Amniotic epithelial cell (primary cell): Measurements from ENCODE around the gene PLD4.
"Not testable (repeated sequence)": the region's sequence is repeated elsewhere in the genome, so short reads cannot be mapped to it uniquely, and the experiment has no call there.

Experiments used
- DNase-seq: peaks from one replicate; pipeline ENCODE4 v3.0.0-alpha.2; 2010; ENCODE audit warnings: low read depth

PLD4 gene

DNA sequence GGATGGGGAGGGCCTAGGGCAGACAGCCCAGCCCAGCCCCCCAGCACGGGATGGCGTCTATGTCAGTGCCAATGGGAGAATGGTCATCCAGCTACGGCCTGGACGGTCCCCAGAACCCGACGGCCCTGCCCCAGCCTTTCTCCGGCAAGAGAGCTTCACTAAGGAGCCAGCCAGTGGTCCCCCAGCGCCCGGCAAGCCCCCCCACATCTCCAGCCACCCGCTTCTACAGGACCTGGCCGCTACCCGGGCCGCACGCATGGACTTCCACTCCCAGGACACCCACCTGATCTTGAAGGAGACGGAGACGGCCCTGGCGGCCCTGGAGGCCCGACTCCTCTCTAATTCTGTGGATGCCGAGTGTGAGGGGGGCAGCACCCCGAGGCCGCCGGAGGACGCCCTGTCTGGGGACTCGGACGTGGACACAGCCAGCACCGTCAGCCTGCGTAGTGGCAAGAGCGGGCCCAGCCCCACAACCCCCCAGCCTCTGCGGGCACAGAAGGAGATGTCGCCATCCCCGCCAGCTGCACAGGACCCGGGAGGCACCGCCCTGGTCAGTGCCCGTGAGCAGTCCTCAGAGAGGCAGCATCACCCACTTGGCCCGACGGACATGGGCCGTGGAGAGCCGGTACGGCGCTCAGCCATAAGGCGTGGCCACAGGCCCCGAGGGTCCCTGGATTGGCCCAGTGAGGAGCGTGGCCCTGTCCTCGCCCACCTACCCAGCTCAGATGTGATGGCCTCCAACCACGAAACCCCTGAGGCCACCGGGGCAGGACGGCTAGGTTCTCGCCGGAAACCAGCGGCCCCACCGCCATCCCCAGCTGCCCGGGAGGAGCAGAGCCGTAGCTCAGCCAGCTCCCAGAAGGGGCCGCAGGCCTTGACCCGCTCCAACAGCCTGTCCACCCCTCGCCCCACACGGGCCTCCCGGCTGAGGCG, 37.7 kb upstream of the PLD4 start:
- DNase-seq = no peak

DNA sequence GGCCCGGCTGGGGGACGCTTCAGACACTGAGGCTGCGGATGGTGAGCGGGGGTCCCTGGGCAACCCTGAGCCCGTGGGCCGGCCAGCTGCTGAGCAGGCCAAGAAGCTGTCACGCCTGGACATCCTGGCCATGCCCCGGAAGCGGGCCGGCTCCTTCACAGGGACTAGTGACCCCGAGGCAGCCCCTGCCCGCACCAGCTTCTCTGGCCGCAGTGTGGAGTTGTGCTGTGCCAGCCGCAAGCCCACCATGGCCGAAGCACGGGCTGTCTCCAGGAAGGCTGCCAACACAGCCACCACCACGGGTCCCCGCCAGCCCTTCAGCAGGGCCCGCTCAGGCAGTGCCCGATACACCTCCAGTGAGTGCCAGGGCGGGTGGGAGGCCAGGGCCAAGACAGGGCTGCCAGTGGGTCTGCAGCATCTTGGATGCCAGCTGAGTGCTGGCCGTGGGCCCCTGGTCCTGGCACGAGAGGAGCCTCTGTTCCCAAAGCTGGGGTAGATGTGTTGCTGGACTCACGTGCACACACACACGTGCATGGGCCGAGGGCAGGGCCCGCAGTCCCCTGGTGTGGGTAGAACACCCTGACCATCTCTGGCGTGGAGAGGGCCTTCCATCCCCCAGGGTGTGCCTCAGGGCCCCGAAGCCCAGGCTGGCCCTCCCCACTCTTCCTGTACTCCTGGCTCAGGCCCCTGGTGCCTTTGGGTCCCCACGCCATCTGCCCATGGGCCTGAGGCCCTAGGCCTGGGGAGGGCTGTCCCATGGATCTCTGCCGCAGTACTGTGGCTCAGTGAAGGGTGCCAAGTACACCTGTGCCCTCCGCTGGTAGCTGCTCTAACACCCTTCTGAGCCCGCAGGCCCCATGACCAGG, 36.8 kb upstream of the PLD4 start:
- DNase-seq = no peak

DNA sequence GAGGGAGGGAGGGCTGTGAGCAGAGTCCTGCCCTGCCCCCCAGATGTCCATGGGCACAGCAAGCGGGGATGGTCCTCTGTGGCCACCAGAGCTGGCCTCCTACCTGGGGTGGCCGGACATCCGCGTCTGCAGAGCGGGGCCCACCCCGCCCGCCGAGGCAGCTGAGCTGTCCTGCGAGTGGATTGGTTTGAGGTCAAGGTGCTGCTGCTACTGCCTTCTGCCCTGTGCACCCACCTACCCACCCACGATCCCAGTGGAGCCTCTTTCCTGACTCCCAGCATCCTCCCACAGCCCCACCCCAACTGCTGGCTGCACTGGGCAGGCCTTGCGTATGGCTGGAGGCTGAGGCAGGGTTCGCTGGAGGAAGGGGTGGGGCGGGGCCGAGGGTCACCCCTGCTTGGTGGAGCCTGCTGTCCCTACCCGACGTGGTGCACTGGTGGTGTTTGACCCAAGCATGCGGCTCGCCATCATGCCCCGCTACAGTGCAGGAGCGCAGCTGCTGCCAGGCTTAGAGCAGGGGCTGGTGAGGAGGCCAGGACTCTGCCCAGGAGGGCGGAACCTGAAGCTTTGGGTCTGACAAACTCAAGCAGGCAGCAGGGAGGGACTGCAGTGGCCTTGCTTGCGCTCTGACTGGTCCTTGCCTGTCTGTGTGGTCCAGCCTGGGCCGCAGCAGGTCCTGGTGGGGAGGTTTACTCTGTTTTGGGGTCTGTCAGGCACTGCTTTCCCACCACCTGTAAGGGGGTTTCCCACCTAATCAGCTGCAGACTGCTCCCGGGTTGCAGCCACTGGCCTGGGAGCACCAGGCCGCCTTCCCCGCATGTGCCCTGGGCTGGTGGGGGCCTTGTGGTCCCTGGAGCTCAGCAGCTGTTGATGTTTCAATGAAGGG, 35.9 kb upstream of the PLD4 start:
- DNase-seq = no peak

DNA sequence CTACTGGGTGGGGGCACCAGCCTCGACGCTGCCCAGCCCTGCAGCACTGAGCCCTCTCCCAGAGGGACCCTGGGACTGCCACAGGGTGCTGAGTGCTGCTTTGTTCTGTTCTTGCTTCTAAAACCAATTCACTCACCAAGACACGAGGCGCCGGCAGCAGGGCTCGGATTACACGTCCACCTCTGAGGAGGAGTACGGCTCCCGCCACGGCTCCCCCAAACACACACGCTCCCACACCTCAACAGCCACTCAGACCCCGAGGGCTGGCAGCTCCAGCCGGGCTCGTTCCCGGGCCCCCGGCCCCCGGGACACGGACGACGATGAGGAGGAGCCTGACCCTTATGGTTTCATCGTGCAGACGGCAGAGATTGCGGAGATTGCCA, 35.3 kb upstream of the PLD4 start:
- DNase-seq = no peak

DNA sequence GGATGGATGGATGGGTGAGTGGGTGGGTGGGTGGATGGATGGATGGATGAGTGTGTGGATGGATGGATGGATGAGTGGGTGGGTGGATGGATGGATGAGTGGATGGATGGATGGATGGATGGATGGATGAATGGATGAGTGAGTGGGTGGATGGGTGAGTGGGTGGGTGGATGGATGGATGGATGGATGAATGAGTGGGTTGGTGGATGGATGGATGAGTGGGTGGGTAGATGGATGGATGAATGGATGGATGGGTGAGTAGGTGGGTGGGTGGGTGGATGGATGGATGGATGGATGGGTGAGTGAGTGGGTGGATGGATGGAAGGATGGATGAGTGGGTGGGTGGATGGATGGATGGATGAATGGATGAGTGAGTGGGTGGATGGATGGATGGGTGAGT, 34.4 kb upstream of the PLD4 start:
- DNase-seq = not testable (repeated sequence)

DNA sequence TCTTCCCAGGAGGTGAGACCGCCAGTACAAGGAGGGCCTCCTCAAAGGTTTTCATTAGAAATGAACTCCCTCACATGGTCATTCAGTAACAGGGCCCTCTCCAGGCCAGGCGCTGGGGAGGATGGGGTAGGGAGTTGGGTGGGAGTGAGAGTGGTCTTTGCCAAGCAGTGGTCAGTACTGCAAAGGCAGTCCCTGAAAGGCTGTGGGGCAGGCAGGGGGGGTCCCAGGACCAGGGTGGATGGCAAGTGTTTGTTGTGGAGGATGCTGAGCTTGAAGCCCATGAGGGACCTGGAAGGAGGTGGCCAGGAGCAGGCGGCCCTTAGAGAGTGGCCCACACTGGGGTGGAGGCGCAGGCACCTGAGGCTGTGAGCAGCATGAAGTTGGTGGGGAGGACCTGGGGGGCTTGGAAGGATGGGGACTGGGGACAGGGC, 33.5 kb upstream of the PLD4 start:
- DNase-seq = no peak

DNA sequence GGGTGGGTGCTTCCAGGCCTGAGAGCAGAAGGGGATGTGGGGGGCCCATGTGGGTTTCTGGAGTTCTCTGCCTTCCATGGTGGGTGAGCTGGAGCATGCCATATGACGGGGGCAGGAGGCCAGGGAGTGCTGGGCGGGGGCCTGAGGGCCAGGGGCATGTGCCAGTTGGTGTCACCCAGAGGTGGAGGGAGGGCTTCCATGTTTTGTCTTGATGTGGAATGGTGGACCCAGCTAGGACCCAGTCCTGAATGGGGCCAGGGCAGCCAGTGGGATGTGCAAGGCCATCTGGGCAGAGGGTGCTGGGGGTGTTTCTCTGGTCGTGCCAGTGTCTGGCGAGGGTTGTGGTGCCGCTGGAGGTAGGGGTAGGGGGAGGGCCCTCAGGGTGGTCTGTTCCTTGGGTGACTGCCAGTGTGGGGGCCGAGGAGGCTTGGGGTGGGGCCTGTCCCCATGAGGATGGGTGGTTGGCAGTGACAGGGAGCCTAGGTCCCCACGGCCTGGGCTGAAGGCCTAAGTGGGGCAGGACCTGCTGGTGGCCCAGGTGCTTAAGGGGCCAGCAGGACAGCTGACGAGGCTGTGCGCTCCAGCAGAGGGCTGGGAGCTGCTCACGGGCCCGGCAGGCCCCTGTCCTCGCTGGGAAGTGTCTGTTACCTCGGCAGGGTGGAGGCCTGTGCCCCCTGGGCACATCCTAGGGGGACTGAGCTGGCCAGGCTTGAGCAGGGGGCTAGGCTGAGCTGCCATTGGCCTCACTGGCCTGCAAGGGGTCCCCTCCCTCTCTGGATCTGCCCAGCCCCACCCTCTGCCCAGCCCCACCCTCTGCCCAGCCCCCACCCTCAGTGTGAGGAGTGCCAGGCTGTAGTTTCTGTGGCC, 32.8 kb upstream of the PLD4 start:
- DNase-seq = no peak

DNA sequence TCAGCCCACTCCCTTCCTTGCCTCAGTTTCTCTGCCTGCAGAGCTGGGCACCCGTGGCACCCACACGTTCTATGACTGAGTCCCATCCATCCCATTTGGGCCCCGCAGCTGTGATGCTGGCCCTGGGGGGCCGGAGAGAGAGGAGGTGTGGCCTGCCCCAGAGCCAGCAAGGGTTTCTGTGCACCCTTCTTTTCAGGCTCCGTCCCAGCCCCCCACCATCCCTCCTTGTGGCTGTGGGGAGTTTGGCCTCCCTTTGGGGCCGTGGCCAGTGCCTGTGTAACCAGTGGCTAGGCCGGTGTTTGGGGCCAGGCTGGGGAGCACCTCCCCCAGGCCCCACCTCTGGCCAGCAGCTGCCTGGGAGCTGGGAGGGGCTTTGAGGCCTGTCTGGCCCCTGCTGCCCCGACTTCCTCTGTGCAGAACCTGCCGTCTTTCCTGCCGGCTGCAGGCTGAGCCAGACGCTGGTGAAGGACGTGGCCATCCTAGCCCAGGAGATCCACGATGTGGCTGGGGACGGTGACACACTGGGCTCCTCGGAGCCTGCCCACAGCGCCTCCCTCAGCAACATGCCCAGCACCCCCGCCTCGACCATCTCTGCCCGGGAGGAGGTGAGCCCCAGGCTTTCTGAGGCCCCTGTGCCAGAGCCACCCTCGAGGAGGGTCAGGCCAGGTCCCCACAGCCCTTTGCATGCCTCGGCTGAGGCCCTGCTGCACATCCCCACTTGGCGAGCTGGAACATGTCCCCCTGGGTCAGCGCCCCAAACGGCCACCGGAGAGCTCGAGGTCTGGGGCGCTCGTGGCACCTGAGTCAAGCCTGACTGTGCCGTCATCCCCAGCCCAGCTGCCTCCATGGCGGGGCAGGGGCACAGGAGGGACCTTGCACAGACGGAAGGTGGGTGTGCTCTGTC, 31.9 kb upstream of the PLD4 start:
- DNase-seq = no peak

DNA sequence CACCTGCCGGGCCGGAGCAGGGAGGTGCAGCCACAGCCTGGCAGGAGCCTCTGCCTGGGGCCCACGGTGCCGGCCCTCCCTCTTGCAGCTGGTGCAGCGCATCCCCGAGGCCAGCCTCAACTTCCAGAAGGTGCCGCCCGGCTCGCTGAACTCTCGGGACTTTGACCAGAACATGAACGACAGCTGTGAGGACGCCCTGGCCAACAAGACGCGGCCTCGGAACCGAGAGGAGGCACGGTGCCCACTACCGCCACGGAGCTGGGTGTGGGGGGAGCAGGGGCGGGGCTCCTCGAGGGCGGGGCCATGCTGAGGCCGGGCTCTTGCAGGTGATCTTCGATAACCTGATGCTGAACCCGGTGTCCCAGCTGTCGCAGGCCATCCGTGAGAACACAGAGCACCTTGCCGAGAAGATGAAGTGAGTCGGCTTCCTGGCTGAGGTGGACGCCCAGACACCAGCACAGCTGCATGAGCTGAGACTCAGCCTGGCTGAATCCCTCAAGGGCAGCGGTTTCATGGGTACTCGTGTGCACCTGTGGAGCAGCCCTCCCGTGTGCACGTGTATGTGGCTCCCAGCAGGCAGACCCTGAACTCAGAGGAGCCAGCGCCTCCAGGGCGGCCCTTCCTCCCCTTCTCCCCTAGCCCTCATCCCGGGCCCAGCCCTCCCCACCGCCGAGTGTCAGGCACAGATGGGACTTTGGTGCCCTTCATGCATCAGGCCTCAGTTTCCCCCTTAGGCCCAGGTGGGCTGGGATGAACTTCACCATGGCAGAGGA, 31.1 kb upstream of the PLD4 start:
- DNase-seq = no peak

DNA sequence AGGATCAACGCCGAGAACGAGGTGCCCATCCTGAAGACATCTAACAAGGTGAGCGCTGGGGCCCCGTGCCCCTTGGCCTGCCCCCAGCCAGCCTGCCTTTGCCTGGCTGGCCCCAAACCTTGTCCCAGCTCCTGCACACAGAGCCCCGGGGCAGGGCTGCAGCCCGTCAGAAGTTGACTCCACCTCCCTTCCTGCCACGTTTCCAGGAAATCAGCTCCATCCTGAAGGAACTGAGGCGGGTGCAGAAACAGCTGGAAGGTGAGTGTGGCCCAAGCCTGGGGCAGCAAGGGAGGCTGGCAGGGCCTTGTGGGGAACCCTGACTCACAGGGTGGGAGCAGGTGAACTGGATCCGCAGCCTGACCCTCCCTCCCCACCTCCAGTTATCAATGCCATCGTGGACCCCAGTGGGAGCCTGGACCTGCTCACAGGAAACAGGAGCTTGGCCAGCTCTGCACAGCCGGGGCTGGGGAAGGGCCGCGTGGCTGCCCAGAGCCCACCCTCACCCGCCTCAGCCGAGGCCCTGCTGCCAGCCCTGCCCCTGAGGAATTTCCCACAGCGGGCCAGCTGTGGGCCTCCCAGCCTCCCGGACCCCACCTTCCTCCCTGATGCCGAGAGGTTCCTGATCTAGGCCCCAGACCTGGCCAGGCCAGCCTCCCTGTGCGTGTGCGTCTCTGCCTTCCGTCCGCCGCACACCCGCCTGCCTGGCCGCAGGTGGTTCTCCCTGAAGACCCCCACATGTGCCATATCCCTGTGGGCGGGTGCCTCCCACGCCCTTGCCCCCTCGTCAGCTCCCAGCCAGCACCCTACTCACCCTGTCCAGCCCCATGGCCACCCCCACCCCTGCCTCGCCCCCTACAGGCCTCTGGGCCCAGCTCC, 30.1 kb upstream of the PLD4 start:
- no peak for DNase-seq

DNA sequence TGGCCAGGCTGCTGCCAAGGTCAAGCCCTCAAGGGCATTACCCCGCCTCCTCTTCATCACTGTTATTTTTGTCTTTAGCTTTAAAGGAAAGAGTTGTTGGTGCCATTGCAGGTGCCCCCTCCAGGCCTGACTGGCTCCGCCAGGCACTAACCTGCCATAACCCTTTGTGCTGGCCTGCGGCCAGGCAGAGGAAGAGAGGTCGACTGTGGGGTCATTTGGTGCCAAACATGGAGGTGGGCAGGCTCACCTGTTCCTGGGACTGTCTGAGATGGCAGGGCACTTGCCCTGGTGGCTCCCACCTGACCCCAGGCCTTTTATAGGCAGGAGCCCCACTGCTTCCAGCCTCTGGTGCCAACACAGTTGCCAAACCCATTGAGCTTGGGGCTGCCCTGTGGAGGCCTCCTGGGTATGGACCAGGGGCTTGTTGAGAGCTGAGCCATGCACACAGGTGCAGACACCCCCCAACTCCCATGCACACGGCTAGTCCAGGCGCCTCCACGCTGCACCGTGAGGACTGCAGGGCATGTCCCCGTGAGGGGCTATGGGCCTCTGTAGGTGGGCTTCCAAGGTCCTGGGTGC, 29.4 kb upstream of the PLD4 start:
- DNase-seq = no peak

DNA sequence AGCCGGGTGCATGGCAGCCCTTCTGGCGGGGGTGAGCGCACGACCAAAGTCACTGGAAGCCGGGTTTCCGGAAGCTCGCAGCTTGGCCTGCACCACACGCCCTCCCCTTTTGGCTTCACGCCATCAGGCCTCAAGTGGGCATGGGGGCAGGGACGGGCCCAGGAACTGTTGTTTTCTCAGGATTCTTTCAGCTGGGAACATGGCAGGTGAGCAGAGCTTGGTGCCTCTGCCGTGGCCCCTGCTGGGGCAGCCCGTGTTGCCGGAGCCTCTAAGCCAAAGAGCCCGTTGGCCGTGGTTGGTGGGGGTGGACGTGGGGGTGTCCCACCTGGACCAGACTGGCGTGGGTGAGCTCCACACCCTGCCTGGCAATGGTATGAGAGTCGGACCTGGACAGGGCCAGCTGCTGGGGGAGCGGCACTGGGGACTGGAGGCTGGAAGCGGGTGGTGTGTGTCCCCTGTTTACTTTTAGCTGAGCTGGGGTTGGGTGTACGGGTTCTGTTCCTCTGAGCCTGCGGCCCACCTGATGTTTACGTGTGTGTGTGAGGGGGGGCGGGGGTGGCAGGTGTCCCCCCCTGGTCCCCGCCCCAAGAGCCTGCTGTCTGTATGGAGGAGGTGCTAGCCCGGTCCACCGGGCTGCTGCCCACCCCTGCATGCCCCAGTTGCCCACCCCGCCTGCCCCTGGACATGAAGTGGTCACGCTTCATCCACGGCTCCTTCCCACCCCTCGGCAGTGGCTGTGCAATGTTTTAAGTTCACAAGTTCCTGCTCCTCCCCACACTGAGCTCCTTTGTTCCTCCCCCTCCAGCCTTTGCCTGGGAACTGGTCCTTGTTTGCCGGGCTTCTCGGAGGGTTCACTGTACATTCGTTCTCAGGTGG, 28.7 kb upstream of the PLD4 start:
- no peak for DNase-seq

DNA sequence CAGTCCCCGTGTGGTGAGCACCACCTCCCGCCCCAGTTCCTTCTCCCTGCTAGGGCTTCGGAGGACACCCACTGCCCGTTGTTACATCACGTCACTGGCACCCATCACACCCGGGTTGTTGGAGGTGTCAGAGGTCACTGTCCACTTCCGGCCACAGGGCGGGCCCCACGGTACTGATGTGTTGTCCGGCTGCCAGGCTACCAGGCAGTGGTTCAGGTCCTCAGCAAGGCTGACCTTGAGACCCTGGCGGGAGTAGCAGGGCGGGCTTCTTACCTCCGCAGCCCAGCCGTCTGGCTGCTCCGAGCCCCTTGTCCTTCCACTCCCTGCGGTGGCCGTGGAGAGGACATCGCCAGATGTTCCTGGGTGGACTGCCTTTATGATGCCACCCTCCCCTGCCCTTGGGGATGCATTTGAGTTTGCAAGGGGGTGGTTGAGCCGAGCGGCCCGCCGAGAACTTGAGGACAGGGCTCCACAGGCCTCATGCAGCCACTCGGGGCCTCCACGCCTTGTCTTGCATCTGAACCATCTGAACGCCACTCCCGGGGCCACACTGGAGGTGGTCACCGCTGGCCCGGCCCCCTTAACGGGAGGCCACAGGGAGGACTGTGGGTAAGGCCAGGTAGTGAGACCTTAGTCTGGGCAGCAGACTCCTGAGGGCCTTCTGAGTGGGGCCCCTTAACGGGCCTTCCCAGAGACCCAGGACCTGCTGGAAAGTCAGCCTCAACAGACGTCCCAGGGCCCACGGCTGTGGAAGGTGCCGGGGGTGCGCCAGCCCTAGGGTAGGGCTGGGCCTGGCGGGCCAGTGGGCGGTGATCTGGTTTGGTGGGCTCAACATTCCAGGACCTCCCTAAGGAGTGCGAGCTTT, 27.1 kb upstream of the PLD4 start:
- no peak for DNase-seq

DNA sequence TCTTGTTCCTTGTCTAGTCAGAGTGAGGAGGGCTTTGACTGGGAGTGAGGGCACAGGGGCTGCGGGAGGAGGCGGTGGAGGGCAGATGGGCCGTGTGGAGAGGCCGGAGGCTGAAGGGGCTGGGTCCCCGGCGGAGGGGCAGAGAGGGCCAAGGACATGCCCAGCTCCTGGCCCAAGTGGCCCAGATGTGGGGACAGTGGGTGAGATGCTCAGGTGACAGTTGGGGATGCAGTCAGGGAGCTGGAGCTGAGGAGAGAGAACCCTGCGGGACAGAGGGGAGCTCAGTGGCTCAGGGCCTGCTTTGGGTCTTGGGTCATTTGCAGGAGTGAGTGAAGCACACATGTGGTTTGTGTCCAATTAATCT, 26.5 kb upstream of the PLD4 start:
- DNase-seq = no peak

DNA sequence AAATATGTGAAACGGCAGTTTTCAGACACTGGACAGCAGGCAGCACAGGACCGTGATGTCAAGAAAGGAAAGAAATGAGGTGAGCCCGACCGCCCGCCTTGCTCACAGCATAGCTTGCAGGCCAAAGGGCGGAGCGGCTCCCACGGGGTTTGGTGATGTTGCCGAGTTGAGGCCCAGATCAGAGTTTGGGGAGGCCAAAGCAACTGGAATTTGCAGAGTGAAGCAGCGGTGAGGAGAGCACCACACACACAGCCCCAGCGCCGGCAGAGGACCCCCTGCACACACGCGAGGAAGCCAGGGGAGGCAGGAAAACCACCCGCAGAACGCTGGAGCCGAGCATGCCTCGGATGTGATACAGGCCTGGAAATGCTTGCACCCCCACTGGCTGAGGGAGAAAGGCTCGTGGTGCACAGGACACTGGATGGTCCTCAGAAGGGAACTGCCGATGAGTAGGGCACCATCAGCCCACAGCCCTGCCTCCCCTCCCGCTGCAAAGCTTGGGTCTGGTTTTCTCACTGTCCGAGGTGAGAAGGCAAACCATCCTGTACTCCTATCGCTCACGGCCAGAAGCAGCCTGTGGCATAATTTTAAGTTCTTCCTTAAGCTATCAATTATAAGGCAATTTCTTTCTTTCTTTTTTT, 25.7 kb upstream of the PLD4 start:
- no peak for DNase-seq
